HepG2 (cell line): ENCODE results near the gene JOSD2.

Source experiments
- ATF7 ChIP-seq, 2 experiments: fragments of 450-650 bp in 1 of 2; sonication (generic) in 1 of 2; formaldehyde crosslinking in 1 of 2; IDR thresholded peaks; 2 replicates each; pipeline versions ENCODE4 v1.4.0 to v1.6.1; 2016 to 2020; ENCODE audit warnings: antibody characterized with exemption in 1 of 2, mild to moderate bottlenecking in 1 of 2, missing genetic modification reagents in 1 of 2
- CBX5 ChIP-seq: sonication (generic); formaldehyde crosslinking; IDR thresholded peaks from 2 replicates; pipeline ENCODE4 v1.4.0; 2020; ENCODE audit warnings: missing genetic modification reagents, borderline replicate concordance
- HDAC6 ChIP-seq: fragments of 200-600 bp; sonication (generic); IDR thresholded peaks from 2 replicates; pipeline ENCODE4 v1.7.0; 2017; ENCODE audit warnings: mild to moderate bottlenecking, antibody characterized with exemption, low read length, low read depth
- MTF1 ChIP-seq: sonication (generic); formaldehyde crosslinking; IDR thresholded peaks from 2 replicates; pipeline ENCODE4 v1.5.0; 2020; ENCODE audit warnings: missing genetic modification reagents
- POLR2AphosphoS5 ChIP-seq: IDR thresholded peaks from 2 replicates; pipeline ENCODE4 v1.6.1; 2012; ENCODE audit warnings: low read depth, low read length
- TAF1 ChIP-seq: sonication (generic); formaldehyde crosslinking; IDR thresholded peaks from 2 replicates; pipeline ENCODE4 v1.4.0; 2020; ENCODE audit warnings: missing genetic modification reagents

DNA sequence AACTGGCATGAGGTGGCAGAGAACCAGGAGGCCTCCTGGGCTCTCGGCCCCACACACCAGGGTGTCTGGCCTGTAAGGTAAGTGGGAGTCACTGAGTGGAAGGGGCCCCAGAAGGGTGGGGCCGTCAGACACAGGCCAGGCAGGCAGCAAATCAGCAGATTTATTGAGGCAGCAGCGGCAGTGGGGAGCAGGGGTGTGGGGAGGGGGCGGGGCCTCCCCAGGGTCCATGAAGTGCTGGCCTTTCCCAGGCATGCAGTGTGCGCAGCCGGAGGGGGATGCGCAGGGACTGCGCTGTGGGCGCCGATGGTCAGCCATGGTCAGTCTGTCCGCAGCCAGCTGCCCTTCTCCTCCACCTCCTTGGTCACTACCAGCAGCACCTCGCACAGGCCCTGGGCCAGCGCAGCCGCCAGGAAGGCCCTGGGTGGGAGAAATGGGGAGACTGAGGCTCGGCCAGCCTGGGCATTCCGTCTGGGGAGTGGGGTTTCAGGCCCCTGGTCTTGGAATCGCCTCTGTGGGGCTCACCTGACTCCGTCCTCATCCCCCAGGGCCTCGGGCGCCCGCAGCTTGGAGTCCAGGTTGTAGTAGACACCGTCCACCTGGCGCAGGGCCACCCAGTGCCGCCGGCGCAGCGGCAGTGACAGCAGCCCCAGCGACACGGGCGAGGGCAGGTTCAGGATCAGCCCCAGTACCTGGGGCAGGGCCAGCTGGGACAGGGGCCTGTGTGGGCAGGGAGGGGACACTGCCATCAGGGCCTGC is 5.0 kb downstream of the JOSD2 start:
- TF ChIP-seq TAF1 (CRISPR knock-in tag) = no peak
- no peak for TF ChIP-seq ATF7 (IDR thresholded peaks at IDR 0.05)
- TF ChIP-seq ATF7 (CRISPR knock-in tag; IDR thresholded peaks at IDR 0.05) = no peak
- no peak for TF ChIP-seq POLR2AphosphoS5
- TF ChIP-seq HDAC6 = no peak
- no peak for TF ChIP-seq CBX5 (CRISPR knock-in tag)
- no peak for TF ChIP-seq MTF1
